ENCODE data around the gene ASIC2. TPM values are rescaled to one million over a fixed set of nuclear protein-coding genes. Genes with fewer than 3 reads are reported as not detected.

ASIC2 gene
- total RNA-seq, 2 experiments from 2014 or later = not detected

DNA sequence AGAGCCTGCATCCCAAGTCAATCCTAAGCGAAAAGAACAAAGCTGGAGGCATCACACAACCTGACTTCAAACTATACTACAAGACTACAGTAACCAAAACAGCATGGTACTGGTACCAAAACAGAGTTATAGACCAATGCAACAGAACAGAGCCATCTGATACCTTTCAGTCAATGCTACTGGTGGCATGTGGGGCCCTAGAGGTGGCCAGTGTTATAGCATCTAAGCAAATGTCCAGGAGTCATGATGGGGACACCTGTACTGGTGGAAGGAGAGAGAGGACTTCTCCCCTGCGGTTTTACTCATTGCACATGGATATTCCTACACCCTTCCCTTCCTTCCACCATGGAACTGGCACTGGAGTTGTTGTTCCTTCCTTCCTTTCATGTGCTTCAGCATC, 6.0 kb upstream of the ASIC2 start:
- Mint-ChIP-seq H3K36me3 (ENCODE audit: low read depth) (no peaks in the 10 kb centered on the region), H3K4me3 (no peak overlapping the region), H3K9me3 (no peaks in the 10 kb centered on the region), H3K27me3 (peaks cover 18% of the 10 kb centered on the region), H3K4me1 (ENCODE audit: low read depth) (peaks cover 21% of the 10 kb centered on the region), H3K27ac (no peak overlapping the region)
- CTCF ChIA-PET = no interaction called here
- POLR2A ChIA-PET = no interaction called here
- intact Hi-C loops (cut with micrococcal nuclease) = no loop called here
- TF ChIP-seq, protein P1, sequence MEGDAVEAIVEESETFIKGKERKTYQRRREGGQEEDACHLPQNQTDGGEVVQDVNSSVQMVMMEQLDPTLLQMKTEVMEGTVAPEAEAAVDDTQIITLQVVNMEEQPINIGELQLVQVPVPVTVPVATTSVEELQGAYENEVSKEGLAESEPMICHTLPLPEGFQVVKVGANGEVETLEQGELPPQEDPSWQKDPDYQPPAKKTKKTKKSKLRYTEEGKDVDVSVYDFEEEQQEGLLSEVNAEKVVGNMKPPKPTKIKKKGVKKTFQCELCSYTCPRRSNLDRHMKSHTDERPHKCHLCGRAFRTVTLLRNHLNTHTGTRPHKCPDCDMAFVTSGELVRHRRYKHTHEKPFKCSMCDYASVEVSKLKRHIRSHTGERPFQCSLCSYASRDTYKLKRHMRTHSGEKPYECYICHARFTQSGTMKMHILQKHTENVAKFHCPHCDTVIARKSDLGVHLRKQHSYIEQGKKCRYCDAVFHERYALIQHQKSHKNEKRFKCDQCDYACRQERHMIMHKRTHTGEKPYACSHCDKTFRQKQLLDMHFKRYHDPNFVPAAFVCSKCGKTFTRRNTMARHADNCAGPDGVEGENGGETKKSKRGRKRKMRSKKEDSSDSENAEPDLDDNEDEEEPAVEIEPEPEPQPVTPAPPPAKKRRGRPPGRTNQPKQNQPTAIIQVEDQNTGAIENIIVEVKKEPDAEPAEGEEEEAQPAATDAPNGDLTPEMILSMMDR (IDR thresholded peaks at IDR 0.05) = no peak
- DNase-seq (no peak), ATAC-seq (no peak)

DNA sequence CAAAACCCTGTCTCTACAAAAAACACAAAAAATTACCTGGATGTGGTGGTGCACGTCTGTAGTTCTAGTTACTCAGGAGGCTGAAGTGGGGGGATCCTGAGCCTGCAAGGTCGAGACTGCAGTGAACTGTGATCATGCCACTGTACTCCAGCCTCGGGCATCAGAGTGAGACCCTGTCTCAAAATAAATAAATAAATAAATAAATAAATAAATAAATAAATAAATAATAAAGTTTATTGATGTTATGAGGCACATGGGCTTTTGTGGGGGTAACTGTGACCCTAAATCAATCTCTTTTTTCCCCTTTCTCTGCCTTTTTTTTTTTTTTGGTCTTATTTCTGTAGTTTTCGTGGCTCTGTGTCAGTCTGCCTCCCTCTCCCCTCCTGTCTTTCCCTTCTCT, 4.5 kb upstream of the ASIC2 start:
- CTCF ChIA-PET = no interaction called here
- peaks cover 26% of the 10 kb centered on the region for H3K27me3 Mint-ChIP-seq
- intact Hi-C loops (cut with micrococcal nuclease) = no loop called here

DNA sequence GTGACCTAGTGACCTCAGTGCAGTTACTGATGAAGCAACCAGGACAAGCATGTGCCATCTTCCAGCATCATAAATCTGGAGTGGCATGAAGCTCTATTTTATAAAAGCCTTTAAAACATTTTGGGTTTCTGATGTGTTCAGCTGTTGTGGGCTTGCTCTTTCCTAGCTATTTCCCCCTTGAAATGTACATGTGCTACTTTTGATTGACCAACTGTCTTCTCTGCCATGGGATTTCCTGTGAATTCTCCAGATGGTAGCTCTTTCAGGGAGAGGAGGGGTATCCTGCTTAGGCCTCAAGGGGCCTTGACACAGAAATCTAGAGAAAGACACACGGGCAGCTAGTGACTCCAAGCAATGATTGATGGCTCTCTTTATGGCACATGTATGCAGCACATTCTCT, 1.9 kb upstream of the ASIC2 start:
- intact Hi-C loops (cut with micrococcal nuclease) = no loop called here
- ATAC-seq = no peak
- H3K4me1 Mint-ChIP-seq (ENCODE audit: low read depth) = peaks cover 5% of the 10 kb centered on the region
- H3K36me3 Mint-ChIP-seq (ENCODE audit: low read depth) = no peaks in the 10 kb centered on the region
- H3K27ac Mint-ChIP-seq = no peak overlapping the region
- no peak for DNase-seq
- peaks cover 39% of the 10 kb centered on the region for H3K27me3 Mint-ChIP-seq
- ChIA-PET CTCF (no interaction called here), POLR2A (no interaction called here)
- TF ChIP-seq, protein P1 (IDR thresholded peaks at IDR 0.05) = no peak
- H3K9me3 Mint-ChIP-seq = no peaks in the 10 kb centered on the region
- H3K4me3 Mint-ChIP-seq = no peak overlapping the region

More for the DNA sequence above, 4.5 kb upstream of the ASIC2 start:
- H3K36me3 Mint-ChIP-seq (ENCODE audit: low read depth) = no peaks in the 10 kb centered on the region
- ATAC-seq = no peak
- peaks cover 10% of the 10 kb centered on the region for H3K4me1 Mint-ChIP-seq (ENCODE audit: low read depth)
- H3K4me3 Mint-ChIP-seq = no peak overlapping the region
- no peaks in the 10 kb centered on the region for H3K9me3 Mint-ChIP-seq
- no peak for DNase-seq
- POLR2A ChIA-PET = no interaction called here
- no peak overlapping the region for H3K27ac Mint-ChIP-seq
- TF ChIP-seq, protein P1 (IDR thresholded peaks at IDR 0.05) = no peak

DNA sequence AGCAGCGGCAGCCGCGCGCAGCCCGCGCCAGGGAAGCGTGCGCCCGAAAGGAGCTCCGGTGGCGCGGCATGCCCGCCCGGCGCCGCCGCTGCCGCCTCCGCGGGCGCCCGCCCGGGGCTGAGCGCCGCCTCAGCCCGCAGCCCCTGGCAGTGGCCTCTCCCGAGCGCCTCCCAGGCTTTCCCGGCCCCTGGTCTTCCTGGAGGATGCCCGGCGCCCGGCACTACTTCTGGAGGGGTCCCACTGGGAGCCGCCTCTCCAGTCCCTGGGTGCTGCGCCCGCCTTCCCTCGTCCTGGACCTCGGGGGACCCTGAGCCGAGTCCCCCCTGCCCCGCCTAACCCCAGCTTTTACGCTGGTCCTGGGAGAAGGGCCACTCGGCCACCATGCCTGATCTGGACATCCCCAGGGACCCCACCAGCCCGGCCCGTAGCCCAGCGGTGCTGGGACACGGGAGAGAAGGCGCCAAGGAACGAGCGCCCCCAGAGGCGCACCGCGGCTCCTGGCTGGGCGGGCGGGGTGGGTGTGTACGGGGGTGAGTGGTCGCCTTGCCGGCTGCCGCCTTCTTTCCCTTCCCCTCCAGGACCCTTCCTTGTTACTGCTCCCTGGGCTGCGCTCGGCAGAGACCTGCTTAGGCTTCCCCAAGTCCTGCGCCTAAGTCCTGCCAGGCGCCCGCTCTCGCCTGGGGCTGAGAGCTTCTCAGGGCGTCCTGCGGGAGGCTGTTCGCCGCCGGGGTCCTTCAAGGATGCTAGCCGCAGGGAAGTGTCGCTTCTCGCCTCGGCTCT, 704 bp downstream of the ASIC2 start:
- ATAC-seq = peak; percentile 37
- intact Hi-C loops (cut with micrococcal nuclease) = no loop called here
- Mint-ChIP-seq H3K27ac (no peak overlapping the region), H3K27me3 (peaks cover 47% of the 10 kb centered on the region), H3K4me3 (no peak overlapping the region), H3K4me1 (ENCODE audit: low read depth) (peaks cover 5% of the 10 kb centered on the region), H3K9me3 (no peaks in the 10 kb centered on the region), H3K36me3 (ENCODE audit: low read depth) (no peaks in the 10 kb centered on the region)
- no peak for DNase-seq
- ChIA-PET POLR2A (no interaction called here), CTCF (interaction anchor here (0.6 to 1.6 kb wide), 2 partner anchors 9 to 51 kb away, joined by 3 to 4 read pairs; no protein-coding TSS in a partner anchor)
- TF ChIP-seq, protein P1 (IDR thresholded peaks at IDR 0.05) = peak; percentile 44

Measured in activated CD8-positive, alpha-beta T cell treated with anti-CD3 and anti-CD28 coated beads for 36 hours (primary cell).